Daoy (cell line): ENCODE measurements around the gene PIP4P1. TPM values are rescaled to one million over a fixed set of nuclear protein-coding genes. Genes with fewer than 3 reads are reported as not detected.

Experiments
- total RNA-seq: library from RNA; depleted of rRNA; stranded (reverse); fragments of >200 nt; shearing (Covaris generic); gene quantifications from 2 replicates; pipeline ENCODE4 v1.2.3, GENCODE V29; 2014; rRNA removed

PIP4P1 gene
- total RNA-seq, 1 experiment from 2014 or later, result 19.7 TPM

Other genes with a start within 250 kb of the PIP4P1 start
- gene OR11H6, start 237.7 kb downstream of the PIP4P1 start, total RNA-seq, result not detected in 2 replicates
- gene OR11H7, start 232.5 kb downstream of the PIP4P1 start, total RNA-seq, result not detected in 2 replicates
- not detected in 2 replicates for gene OR11H4, start 222.1 kb downstream of the PIP4P1 start, total RNA-seq
- 24.6 and 31.2 TPM in 2 replicates for gene TTC5, start 155.5 kb downstream of the PIP4P1 start, total RNA-seq
- gene CCNB1IP1, start 128.2 kb downstream of the PIP4P1 start, total RNA-seq, result 78.1 and 83.5 TPM in 2 replicates
- 70.3 and 71.1 TPM in 2 replicates for gene PARP2, start 117.8 kb downstream of the PIP4P1 start, total RNA-seq
- gene TEP1, start 47.9 kb downstream of the PIP4P1 start, total RNA-seq, result 12.6 and 13.0 TPM in 2 replicates
- gene KLHL33, start 25.3 kb downstream of the PIP4P1 start, total RNA-seq, result not detected in 2 replicates
- gene OSGEP, start 6.6 kb downstream of the PIP4P1 start, total RNA-seq, result 79.5 and 87.9 TPM in 2 replicates
- 63.0 and 110 TPM in 2 replicates for gene APEX1, start 6.2 kb downstream of the PIP4P1 start, total RNA-seq
- gene PNP, start 8.0 kb upstream of the PIP4P1 start, total RNA-seq, result 184 TPM in 2 replicates
- gene RNASE10, start 44.1 kb upstream of the PIP4P1 start, total RNA-seq, result not detected in 2 replicates
- not detected in 2 replicates for gene RNASE9, start 99.6 kb upstream of the PIP4P1 start, total RNA-seq
- 0.17 TPM in 1 of 2 replicates, not detected in the other for gene RNASE11, start 126.6 kb upstream of the PIP4P1 start, total RNA-seq
- not detected in 2 replicates for gene RNASE12, start 129.9 kb upstream of the PIP4P1 start, total RNA-seq
- not detected in 2 replicates for gene OR6S1, start 180.3 kb upstream of the PIP4P1 start, total RNA-seq
- gene RNASE4, start 223.1 kb upstream of the PIP4P1 start, total RNA-seq, result 2.4 and 5.2 TPM in 2 replicates
- 1.3 and 2.4 TPM in 2 replicates for gene ANG, start 227.3 kb upstream of the PIP4P1 start, total RNA-seq